SJSA1 (cell line): ENCODE data around the gene CRB1. TPM values are rescaled to one million over a fixed set of nuclear protein-coding genes. Genes with fewer than 3 reads are reported as not detected.
"Not testable (repeated sequence)": the region's sequence is repeated elsewhere in the genome, so short reads cannot be mapped to it uniquely, and the experiment has no call there.

Source experiments
- DNase-seq, 2 experiments: peaks; one replicate each; pipeline ENCODE4 v3.0.0-alpha.2; 2015 to 2020; ENCODE audit warnings: low spot score in 2 of 2, low read depth in 1 of 2
- H3K27ac ChIP-seq: fragments of 250-450 bp; sonication (Bioruptor Pico); 2 replicates; pipeline ENCODE4 v1.5.1; 2020; ENCODE audit warnings: mild to moderate bottlenecking, moderate library complexity
- H3K27me3 ChIP-seq: fragments of 250-450 bp; sonication (Bioruptor Pico); replicated peaks from 2 replicates; pipeline ENCODE4 v1.5.1; 2020; ENCODE audit warnings: mild to moderate bottlenecking, moderate library complexity
- H3K36me3 ChIP-seq: fragments of 250-450 bp; sonication (Bioruptor Pico); 2 replicates; pipeline ENCODE4 v1.5.1; 2020; ENCODE audit warnings: mild to moderate bottlenecking
- H3K4me1 ChIP-seq: fragments of 250-450 bp; sonication (Bioruptor Pico); replicated peaks from 2 replicates; pipeline ENCODE4 v1.6.1; 2021; ENCODE audit warnings: mild to moderate bottlenecking
- H3K4me3 ChIP-seq: fragments of 250-450 bp; sonication (Bioruptor Pico); 2 replicates; pipeline ENCODE4 v1.5.1; 2020; ENCODE audit warnings: mild to moderate bottlenecking
- H3K9me3 ChIP-seq: fragments of 250-450 bp; sonication (Bioruptor Pico); replicated peaks from 2 replicates; pipeline ENCODE4 v1.5.1; 2020; ENCODE audit warnings: mild to moderate bottlenecking
- total RNA-seq: library from RNA; depleted of rRNA; stranded (reverse); fragments of >200 nt; shearing (Covaris generic); gene quantifications from 2 replicates; pipeline ENCODE4 v1.2.3, GENCODE V29; 2014

The CRB1 gene
- total RNA-seq, 1 experiment from 2014 or later, result 0.05 TPM

DNA sequence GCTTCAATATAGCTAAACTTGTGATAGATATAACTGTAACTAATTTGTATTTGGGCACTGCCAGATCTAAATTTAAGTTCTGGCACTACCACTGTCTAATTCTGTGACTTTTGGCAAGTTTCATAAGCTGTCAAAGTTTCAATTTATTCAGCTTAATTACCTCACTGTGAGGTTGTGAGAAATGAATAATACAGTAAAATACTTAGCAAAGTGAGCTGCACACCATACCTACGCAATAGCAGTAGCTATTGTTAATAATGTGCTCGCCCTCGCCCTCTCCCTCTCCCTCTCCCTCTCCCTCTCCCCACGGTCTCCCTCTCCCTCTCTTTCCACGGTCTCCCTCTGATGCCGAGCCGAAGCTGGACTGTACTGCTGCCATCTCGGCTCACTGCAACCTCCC is 136.7 kb downstream of the CRB1 start:
- DNase-seq, H3K27me3 ChIP-seq, H3K4me1 ChIP-seq, H3K36me3 ChIP-seq, H3K9me3 ChIP-seq, H3K27ac ChIP-seq, H3K4me3 ChIP-seq: not testable (repeated sequence)

DNA sequence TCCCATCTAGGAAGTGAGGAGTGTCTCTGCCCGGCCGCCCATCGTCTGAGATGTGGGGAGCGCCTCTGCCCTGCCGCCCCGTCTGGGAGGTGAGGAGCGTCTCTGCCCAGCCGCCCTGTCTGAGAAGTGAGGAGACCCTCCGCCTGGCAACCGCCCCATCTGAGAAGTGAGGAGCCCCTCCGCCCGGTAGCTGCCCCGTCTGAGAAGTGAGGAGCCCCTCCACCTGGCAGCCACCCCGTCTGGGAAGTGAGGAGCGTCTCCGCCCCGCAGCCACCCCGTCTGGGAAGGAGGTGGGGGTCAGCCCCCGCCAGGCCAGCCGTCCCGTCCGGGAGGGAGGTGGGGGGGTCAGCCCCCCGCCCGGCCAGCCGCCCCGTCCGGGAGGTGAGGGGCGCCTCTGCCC is 137.6 kb downstream of the CRB1 start:
- H3K4me3 ChIP-seq, H3K4me1 ChIP-seq, H3K27me3 ChIP-seq, H3K27ac ChIP-seq, H3K9me3 ChIP-seq, DNase-seq, H3K36me3 ChIP-seq: not testable (repeated sequence)

DNA sequence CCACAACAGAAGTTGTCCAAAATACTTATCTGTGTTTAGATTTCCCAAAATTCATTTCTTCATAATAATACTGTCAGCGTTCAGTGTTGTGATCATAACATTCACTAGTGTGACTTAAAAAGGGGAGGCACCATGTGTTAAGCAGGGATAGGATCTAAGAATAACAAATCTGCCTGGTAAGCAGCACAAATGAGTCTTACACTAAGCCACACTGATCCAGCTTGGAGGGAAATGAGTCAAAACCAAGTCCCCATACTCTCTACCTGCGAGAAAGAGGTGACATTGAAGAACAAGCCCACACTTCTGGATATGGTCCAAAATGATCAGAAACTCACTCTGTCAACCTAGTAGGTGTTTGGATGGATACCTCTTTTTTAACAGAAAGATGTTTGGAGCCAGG is 145.5 kb downstream of the CRB1 start:
- Histone ChIP-seq H3K9me3 (no peaks in the 10 kb centered on the region), H3K4me1 (no peaks in the 10 kb centered on the region), H3K4me3 (no peak overlapping the region), H3K36me3 (no peaks in the 10 kb centered on the region), H3K27me3 (no peaks in the 10 kb centered on the region), H3K27ac (no peak overlapping the region)
- no peak for DNase-seq

DNA sequence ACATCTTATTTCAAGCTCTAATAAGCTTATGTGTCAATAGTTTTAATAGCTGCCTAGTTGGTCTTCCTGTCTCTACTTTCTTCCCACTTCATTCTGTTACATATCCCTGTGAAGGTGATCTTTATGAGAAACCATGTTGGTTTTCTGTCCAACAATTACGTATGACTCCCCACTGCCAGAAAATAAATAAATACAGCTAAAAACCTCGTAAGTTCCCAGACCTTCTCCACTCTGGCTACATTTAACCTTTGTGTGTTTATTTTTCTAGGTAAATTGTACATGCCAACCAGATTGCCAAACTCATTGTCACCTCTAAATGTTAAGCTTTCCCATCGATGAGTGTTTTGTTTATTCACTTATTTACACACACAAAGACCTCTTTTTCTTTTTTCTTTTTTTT is 147.2 kb downstream of the CRB1 start:
- Histone ChIP-seq H3K27ac (no peak overlapping the region), H3K4me3 (no peak overlapping the region), H3K4me1 (no peaks in the 10 kb centered on the region), H3K36me3 (no peaks in the 10 kb centered on the region), H3K27me3 (no peaks in the 10 kb centered on the region), H3K9me3 (no peaks in the 10 kb centered on the region)
- DNase-seq, result peak in 1 of 2 experiments; percentile 2

DNA sequence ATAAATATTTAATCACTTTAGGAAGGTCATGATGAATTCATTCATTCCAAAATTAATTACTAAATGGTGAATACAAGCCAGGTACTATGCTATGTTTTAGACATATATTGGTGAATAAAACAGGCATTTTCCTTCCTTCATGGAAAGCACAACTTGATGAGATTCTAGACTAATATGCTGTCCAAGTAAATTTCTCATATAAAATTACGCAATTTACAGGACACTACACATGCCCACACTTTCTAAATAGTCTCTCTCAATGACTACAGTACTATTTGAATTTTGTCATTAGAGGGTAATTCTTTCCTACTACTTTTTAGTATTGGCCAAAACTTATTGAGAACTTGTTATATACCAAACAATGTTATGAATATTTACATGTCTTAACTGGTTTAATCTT is 150.6 kb downstream of the CRB1 start:
- no peak for DNase-seq
- Histone ChIP-seq H3K4me3 (no peak overlapping the region), H3K4me1 (no peaks in the 10 kb centered on the region), H3K36me3 (no peaks in the 10 kb centered on the region), H3K27ac (no peak overlapping the region), H3K27me3 (no peaks in the 10 kb centered on the region), H3K9me3 (no peaks in the 10 kb centered on the region)

DNA sequence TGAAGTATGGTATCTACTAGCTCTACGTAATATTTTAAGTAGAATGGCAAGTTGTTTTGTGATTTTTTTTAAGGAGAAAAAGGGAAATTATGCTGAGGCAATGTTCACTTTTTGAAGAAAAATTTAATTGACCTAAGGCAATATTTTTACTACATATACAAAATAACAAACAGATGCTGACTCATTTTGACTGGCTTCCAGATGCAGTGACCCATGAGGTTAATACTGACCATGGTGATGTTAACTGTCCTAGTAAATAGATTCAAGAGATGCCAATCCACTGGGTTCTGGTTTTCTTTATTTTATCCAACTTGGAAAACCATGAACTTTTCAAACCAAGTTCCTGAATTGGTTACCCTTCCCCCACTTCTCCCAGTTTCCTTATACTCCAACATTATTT is 154.9 kb downstream of the CRB1 start:
- no peak overlapping the region for H3K27ac ChIP-seq
- H3K4me3 ChIP-seq, result no peak overlapping the region
- H3K9me3 ChIP-seq, result no peaks in the 10 kb centered on the region
- H3K36me3 ChIP-seq, result no peaks in the 10 kb centered on the region
- DNase-seq, result no peak
- no peaks in the 10 kb centered on the region for H3K27me3 ChIP-seq
- H3K4me1 ChIP-seq, result no peaks in the 10 kb centered on the region

DNA sequence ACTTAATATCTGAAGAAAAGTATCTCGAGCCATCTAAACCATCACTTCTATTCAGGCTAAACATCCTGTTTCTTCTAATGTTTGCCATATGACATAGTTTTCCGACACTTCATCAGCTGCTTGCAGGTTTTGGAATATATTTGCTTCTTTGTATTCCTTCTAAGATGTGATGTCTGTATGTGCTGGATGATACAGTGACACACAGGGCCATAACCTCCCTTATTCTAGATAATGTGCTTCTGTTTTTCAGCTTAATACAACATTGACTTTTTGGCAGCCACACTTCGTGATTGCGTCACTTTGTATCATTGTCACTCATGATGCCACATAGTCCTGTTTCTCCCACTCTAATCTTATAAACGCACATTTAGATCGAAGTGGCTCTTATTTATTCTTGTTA is 156.3 kb downstream of the CRB1 start:
- H3K4me1 ChIP-seq, result no peaks in the 10 kb centered on the region
- no peaks in the 10 kb centered on the region for H3K36me3 ChIP-seq
- DNase-seq, result no peak
- H3K9me3 ChIP-seq, result no peaks in the 10 kb centered on the region
- H3K27me3 ChIP-seq, result no peaks in the 10 kb centered on the region; the same call in 1 of the 2 replicates
- H3K4me3 ChIP-seq, result no peak overlapping the region
- H3K27ac ChIP-seq, result no peak overlapping the region

DNA sequence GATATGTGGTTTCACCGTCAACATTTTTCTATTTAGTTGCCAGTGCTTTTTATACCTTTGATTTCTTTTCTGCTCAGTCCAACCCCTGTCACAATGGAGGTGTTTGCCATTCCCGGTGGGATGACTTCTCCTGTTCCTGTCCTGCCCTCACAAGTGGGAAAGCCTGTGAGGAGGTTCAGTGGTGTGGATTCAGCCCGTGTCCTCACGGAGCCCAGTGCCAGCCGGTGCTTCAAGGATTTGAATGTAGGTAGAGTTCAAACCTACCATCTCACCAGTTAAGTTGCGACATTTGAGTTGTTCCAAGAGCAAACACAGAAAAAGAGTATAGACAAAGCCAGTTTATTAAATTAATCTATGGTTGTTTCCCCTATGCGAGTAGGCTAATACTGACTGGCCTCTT is 161.3 kb downstream of the CRB1 start:
- Histone ChIP-seq H3K27me3 (no peaks in the 10 kb centered on the region; the same call in 1 of the 2 replicates), H3K4me3 (no peak overlapping the region), H3K9me3 (no peaks in the 10 kb centered on the region), H3K4me1 (no peaks in the 10 kb centered on the region), H3K27ac (no peak overlapping the region), H3K36me3 (no peaks in the 10 kb centered on the region)
- DNase-seq, result no peak

DNA sequence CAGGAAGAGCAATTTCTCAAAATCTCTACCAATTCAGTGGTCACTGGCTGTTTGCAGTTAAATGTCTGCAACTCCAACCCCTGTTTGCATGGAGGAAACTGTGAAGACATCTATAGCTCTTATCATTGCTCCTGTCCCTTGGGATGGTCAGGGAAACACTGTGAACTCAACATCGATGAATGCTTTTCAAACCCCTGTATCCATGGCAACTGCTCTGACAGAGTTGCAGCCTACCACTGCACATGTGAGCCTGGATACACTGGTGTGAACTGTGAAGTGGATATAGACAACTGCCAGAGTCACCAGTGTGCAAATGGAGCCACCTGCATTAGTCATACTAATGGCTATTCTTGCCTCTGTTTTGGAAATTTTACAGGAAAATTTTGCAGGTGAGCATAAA is 167.2 kb downstream of the CRB1 start:
- H3K27ac ChIP-seq, result no peak overlapping the region

DNA sequence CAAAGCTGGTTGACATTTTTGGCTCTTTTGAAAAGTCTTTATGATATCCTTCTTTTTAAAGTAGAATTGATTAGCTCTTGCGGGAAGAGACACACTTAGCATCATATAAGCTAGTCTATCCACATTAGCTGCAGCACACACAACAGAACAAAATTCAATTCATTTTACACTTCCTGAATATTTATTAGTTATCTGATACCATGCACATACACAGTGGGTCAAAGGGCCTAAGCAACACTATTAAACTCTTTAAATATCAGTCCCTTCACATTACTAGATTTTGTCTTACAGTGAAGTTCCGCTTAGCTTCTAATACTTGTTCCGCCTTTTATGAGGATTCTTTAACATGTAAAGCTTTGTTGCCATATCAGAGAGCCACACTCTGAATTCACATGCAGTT is 169.5 kb downstream of the CRB1 start:
- no peaks in the 10 kb centered on the region for H3K9me3 ChIP-seq
- no peaks in the 10 kb centered on the region for H3K27me3 ChIP-seq
- no peaks in the 10 kb centered on the region for H3K4me1 ChIP-seq
- H3K36me3 ChIP-seq, result no peaks in the 10 kb centered on the region
- H3K4me3 ChIP-seq, result no peak overlapping the region
- no peak overlapping the region for H3K27ac ChIP-seq
- DNase-seq, result no peak

More for the DNA sequence above, 167.2 kb downstream of the CRB1 start:
- Histone ChIP-seq H3K4me3 (no peak overlapping the region), H3K36me3 (no peaks in the 10 kb centered on the region), H3K4me1 (no peaks in the 10 kb centered on the region), H3K9me3 (no peaks in the 10 kb centered on the region), H3K27me3 (no peaks in the 10 kb centered on the region)
- no peak for DNase-seq

DNA sequence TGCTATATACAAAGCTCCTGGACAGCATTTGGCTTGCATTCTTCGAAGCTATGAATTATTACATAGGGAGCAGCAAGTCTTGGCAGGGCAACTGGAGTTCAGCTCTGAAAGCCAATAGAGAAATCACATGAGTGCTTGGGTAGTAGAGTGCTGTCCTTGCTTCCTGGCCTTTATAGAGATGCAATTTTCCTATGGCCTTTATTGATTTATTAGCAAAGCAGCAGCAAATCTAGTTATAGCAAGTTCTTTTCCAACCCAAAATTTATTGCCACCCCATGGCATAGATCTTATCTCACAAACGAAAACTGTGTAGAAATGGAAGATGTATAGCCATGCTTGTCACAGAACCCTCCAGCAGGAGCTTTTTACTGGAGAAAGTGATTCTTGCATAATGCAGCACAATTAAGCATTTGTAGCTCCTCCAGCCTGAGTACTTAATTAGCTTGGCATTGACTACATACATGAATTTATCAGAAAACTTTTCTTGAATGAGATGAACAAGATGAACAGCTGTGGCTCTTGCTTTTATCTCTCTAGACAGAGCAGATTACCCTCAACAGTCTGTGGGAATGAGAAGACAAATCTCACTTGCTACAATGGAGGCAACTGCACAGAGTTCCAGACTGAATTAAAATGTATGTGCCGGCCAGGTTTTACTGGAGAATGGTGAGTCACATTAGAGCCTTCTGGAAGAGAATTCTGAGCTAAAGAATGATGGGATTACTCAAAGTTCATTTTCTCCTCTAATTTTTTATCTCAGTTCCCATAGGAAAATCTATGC is 170.1 kb downstream of the CRB1 start:
- Histone ChIP-seq H3K27ac (no peak overlapping the region), H3K4me3 (no peak overlapping the region), H3K36me3 (no peaks in the 10 kb centered on the region), H3K9me3 (no peaks in the 10 kb centered on the region), H3K4me1 (no peaks in the 10 kb centered on the region), H3K27me3 (no peaks in the 10 kb centered on the region)
- DNase-seq, result no peak

DNA sequence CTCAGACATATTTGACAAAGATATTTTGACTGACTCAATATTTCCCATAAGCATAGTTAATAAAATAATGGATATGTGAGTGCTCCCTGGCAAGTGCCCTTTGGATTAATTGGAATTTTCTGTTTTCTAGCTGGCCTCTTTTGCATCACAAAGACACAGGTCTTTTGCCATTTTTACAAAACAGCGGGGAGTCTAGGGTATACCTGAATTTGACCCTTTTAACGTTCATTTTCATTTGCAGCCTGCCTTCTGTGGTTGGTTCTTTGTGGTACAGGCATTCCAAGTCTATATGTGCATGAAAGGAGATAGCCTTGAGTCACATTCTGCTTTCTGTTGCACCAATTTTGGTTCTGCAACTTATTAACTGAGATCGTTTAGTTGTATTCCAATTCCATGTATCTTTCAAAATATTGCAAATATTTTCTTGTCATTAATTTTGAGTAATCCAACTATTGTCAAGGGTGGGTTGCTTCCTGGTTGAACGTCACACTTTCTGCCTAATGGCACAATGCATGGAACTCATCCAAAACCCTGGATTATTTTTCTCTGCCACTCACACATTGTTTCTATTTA is 171.7 kb downstream of the CRB1 start:
- Histone ChIP-seq H3K36me3 (no peaks in the 10 kb centered on the region), H3K4me3 (no peak overlapping the region), H3K9me3 (no peaks in the 10 kb centered on the region), H3K27ac (no peak overlapping the region), H3K27me3 (no peaks in the 10 kb centered on the region), H3K4me1 (no peaks in the 10 kb centered on the region)
- DNase-seq, result no peak

DNA sequence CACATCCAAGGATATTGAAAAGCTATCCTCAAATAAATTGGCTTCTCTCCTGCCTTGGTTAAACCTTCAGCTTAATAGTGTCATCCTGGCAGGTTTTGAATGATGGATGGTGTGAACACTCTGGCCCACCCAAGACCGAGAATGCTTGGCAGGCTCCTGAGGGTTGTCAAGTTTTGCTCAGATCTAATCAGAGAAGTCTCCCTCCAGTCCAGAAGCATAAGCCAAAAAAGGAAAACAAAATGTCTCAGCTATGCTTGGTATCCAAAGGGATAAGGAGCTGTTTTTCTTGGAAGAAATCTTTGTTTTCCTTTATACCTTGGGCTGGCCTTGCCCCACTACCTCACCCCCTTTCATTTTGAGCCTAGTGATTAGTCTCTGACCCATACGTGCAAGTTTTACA is 172.7 kb downstream of the CRB1 start:
- Histone ChIP-seq H3K4me3 (no peak overlapping the region), H3K36me3 (no peaks in the 10 kb centered on the region), H3K9me3 (no peaks in the 10 kb centered on the region), H3K27ac (no peak overlapping the region), H3K4me1 (no peaks in the 10 kb centered on the region), H3K27me3 (no peaks in the 10 kb centered on the region)
- DNase-seq, result no peak

DNA sequence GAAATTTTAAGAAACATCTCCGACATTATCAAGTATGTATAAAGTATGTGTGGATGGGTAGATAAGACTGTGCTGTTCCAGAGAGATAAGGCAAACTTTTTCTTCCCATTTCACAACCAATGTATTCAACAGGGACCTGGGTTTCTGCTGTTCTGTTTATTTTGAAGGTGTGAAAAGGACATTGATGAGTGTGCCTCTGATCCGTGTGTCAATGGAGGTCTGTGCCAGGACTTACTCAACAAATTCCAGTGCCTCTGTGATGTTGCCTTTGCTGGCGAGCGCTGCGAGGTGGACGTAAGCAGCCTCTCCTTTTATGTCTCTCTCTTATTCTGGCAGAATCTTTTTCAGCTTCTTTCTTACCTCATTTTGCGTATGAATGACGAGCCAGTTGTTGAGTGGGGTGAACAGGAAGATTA is 174.0 kb downstream of the CRB1 start:
- Histone ChIP-seq H3K9me3 (no peaks in the 10 kb centered on the region), H3K4me3 (no peak overlapping the region), H3K4me1 (no peaks in the 10 kb centered on the region), H3K27me3 (no peaks in the 10 kb centered on the region), H3K36me3 (no peaks in the 10 kb centered on the region), H3K27ac (no peak overlapping the region)
- no peak for DNase-seq

DNA sequence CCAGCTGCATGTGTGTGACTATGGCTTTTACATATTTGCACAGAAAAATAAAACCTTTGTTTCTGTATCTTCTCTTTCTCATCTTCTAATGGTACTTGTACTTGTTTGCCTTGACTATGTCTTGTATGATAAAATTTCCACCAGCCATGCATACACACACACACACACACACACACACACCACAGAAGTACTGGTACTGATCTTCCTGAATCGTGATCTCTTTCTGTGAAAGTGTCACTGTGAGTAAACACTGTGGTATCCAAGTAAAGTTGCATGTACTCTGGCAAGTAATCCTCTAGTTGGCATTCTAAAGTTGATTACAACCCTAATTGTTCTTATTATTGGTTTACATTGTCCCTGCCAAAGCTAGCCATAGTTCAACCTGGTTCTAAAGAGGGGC is 176.7 kb downstream of the CRB1 start:
- H3K4me1 ChIP-seq, result no peaks in the 10 kb centered on the region
- DNase-seq, result no peak
- no peak overlapping the region for H3K4me3 ChIP-seq
- H3K27me3 ChIP-seq, result no peaks in the 10 kb centered on the region
- no peak overlapping the region for H3K27ac ChIP-seq
- H3K9me3 ChIP-seq, result no peaks in the 10 kb centered on the region
- H3K36me3 ChIP-seq, result no peaks in the 10 kb centered on the region
